Stomach (tissue), 9 donors: Measurements from ENCODE around the gene LRP2BP. TPM values are rescaled to one million over a fixed set of nuclear protein-coding genes. Genes with fewer than 3 reads are reported as not detected.
A peak's percentile ranks its signal among the peaks of the same experiment; 100 is the strongest.

Experiments used
- DNase-seq, 2 donors: peaks; one replicate each; pipeline versions ENCODE4 v3.0.0 to v3.0.0-alpha.2; 2013 to 2019
- H3K27ac ChIP-seq, 5 donors: fragments of 200-600 bp in 4 of 5; sonication (generic) in 4 of 5; one replicate each; pipeline ENCODE4 v1.5.1; 2013 to 2019; ENCODE audit warnings: mild to moderate bottlenecking in 1 of 5, moderate library complexity in 1 of 5
- H3K27me3 ChIP-seq, 3 donors: fragments of 200-600 bp; sonication (generic); one replicate each; pipeline ENCODE4 v1.5.1; 2017 to 2019; ENCODE audit warnings: mixed run types in 1 of 3
- H3K36me3 ChIP-seq, 4 donors: fragments of 200-600 bp; sonication (generic); 1 replicate in 3 of 4; 2 replicates in 1 of 4; pipeline ENCODE4 v1.5.1; 2016 to 2019
- H3K4me1 ChIP-seq, 4 donors: fragments of 200-600 bp; sonication (generic); one replicate each; pipeline ENCODE4 v1.5.1; 2016 to 2019
- H3K4me3 ChIP-seq, 4 donors: fragments of 200-600 bp; sonication (generic) in 3 of 4; one replicate each; pipeline ENCODE4 v1.5.1; 2016 to 2019; ENCODE audit warnings: mild to moderate bottlenecking in 1 of 4
- H3K9me3 ChIP-seq, 4 donors: fragments of 200-600 bp; sonication (generic); one replicate each; pipeline ENCODE4 v1.5.1; 2016 to 2019
- EP300 ChIP-seq: sonication (generic); formaldehyde crosslinking; IDR thresholded peaks from one replicate; pipeline ENCODE4 v1.6.1; 2017; ENCODE audit warnings: antibody characterized with exemption
- POLR2A ChIP-seq, 4 donors: fragments of 450-650 bp; IDR thresholded peaks; one replicate each; pipeline ENCODE4 v1.6.1; 2016; ENCODE audit warnings: antibody characterized with exemption in 4 of 4, control low read depth in 2 of 4, mild to moderate bottlenecking in 1 of 4, moderate library complexity in 1 of 4
- POLR2AphosphoS5 ChIP-seq, 3 donors: sonication (generic); formaldehyde crosslinking; IDR thresholded peaks; one replicate each; pipeline ENCODE4 v1.6.1; 2016; ENCODE audit warnings: antibody characterized with exemption in 3 of 3
- WGBS, 5 donors: extraction: QIAGEN DNeasy Blood & Tissue Kit in 3 of 5; methylation state at CpG; one replicate each; pipeline versions ENCODE4 v1.1.5 to v1.1.7; 2013 to 2018; 5-methylcytosine and 5-hydroxymethylcytosine counted together
- intact Hi-C: fragments of 100-400 bp; cut with DNase I; formaldehyde crosslinking; loops from one replicate; pipeline ENCODE4 v1.15.1; 2023; ENCODE audit warnings: low total_unique reads
- polyA plus RNA-seq, 3 donors: library from polyadenylated mRNA; stranded (reverse); fragments of 200-250 nt; gene quantifications; one replicate each; pipeline ENCODE4 v1.2.3, GENCODE V29; 2013
- total RNA-seq, 5 donors: library from RNA; depleted of rRNA; stranded (reverse); fragments of >200 nt; gene quantifications; one replicate each; pipeline versions ENCODE4 v1.1.0 to v1.2.3, GENCODE V29; 2014 to 2016
- TF ChIP-seq, protein P1 (sequence below), 7 experiments: fragments of 450-650 bp in 4 of 7; fragments of 200-600 bp in 3 of 7; sonication (generic) in 3 of 7; IDR thresholded peaks; one replicate each; pipeline ENCODE4 v1.5.1; 2016 to 2019; ENCODE audit warnings: antibody characterized with exemption in 7 of 7, control low read depth in 2 of 7, mild to moderate bottlenecking in 1 of 7
- donor health status: healthy with polysubstance abuse.
- donor health status: Bipolar disorder and iron deficiency.
- donor health status: healthy.

Gene LRP2BP
- total and polyA plus RNA-seq, 8 donors = 0.31 to 4.8 (median 0.45) TPM; not detected in 3

DNA sequence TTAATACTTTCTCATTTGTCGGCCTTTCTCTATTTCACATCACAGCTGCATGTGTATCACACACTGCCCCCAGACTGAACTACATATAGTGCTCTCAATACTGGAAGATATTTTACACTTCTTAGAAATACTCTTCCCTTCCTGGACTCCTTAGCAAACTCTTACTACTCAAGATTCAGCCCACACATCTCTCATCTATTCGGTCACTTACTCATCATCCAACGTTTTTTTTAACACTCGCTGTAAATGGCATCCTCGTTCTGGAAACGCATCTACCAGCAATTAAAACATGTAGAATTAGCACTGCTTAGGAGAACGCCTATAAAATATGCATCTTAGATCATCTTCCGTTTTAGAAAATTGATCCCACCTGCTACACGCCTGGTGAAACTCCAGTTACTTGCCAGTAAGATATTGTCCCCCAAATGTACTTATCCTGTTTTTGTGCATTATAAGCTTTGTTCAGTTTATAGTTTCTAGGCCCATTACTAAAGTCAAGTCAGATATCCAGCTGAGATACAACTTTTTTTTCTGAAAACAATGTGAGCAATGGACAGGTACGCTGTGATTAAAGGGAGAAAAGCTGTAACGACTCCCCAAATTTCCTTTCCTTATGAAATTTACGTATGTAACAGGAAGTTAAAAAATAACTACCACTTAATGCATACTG is 1.0 kb downstream of the LRP2BP start:
- peaks cover 0 to 10% (median 7%) of the 10 kb centered on the region in 4 donors for H3K36me3 ChIP-seq
- 62 to 72% (median 66%) methylated on average over 12 of the region's 12 CpGs for WGBS, 5 donors
- intact Hi-C loops = loop anchor here (10.0 kb wide), 1 partner anchor 180 kb away; no protein-coding TSS in a partner anchor
- H3K4me3 ChIP-seq = peak overlapping the region; percentile 55 to 90 (median 78)
- H3K27ac ChIP-seq = peak overlapping the region in 4 of 5 donors; percentile 99
- TF ChIP-seq POLR2AphosphoS5 (IDR thresholded peaks at IDR 0.05) = no peak
- TF ChIP-seq EP300 = no peak
- TF ChIP-seq, protein P1, sequence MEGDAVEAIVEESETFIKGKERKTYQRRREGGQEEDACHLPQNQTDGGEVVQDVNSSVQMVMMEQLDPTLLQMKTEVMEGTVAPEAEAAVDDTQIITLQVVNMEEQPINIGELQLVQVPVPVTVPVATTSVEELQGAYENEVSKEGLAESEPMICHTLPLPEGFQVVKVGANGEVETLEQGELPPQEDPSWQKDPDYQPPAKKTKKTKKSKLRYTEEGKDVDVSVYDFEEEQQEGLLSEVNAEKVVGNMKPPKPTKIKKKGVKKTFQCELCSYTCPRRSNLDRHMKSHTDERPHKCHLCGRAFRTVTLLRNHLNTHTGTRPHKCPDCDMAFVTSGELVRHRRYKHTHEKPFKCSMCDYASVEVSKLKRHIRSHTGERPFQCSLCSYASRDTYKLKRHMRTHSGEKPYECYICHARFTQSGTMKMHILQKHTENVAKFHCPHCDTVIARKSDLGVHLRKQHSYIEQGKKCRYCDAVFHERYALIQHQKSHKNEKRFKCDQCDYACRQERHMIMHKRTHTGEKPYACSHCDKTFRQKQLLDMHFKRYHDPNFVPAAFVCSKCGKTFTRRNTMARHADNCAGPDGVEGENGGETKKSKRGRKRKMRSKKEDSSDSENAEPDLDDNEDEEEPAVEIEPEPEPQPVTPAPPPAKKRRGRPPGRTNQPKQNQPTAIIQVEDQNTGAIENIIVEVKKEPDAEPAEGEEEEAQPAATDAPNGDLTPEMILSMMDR (IDR thresholded peaks at IDR 0.05) = no peak
- TF ChIP-seq POLR2A (IDR thresholded peaks at IDR 0.05) = no peak
- peaks cover 14 to 41% (median 26%) of the 10 kb centered on the region in 4 donors for H3K4me1 ChIP-seq
- no peaks in the 10 kb centered on the region for H3K27me3 ChIP-seq
- no peaks in the 10 kb centered on the region for H3K9me3 ChIP-seq
- no peak for DNase-seq

DNA sequence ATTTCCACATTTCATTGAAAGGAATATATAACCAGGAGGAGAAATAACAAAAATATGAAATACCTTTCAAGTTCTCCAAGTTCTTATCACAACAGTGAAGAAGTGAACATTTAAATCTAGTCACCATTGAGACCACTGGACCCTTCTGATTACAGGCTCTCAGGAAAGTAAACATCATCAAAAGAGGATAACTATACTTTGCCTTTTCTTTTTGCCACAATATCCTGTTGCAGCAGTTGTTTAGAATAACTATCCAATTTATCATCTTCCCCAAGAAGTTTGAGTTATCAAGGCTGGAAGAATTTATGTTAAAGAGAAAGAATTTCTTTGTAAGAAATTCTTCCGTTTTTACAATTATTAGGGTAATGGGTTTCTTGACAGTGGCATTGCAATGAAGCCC is 3.6 kb downstream of the LRP2BP start:
- 78 to 96% (median 90%) methylated on average over 1 of the region's 1 CpG for WGBS, 5 donors

GRCh38 chr4:185390941-185391340 is 4.8 kb downstream of the LRP2BP start:
- 88 to 97% (median 95%) methylated on average over 6 of the region's 6 CpGs for WGBS, 5 donors
- H3K27ac ChIP-seq = no peak overlapping the region
- intact Hi-C loops = loop anchor here (10.0 kb wide), 1 partner anchor 176 kb away; no protein-coding TSS in a partner anchor
- TF ChIP-seq EP300 (no peak), POLR2AphosphoS5 (IDR thresholded peaks at IDR 0.05) (no peak), POLR2A (IDR thresholded peaks at IDR 0.05) (no peak)
- TF ChIP-seq, protein P1 (IDR thresholded peaks at IDR 0.05) = no peak
- no peaks in the 10 kb centered on the region for H3K27me3 ChIP-seq
- no peak overlapping the region for H3K4me3 ChIP-seq
- DNase-seq = no peak
- peaks cover 0 to 12% (median 5%) of the 10 kb centered on the region in 4 donors for H3K4me1 ChIP-seq
- H3K36me3 ChIP-seq = no peaks in the 10 kb centered on the region
- H3K9me3 ChIP-seq = no peaks in the 10 kb centered on the region

More for the DNA sequence above, 3.6 kb downstream of the LRP2BP start:
- intact Hi-C loops = loop anchor here (10.0 kb wide), 1 partner anchor 177 kb away; no protein-coding TSS in a partner anchor
- no peak for TF ChIP-seq POLR2AphosphoS5 (IDR thresholded peaks at IDR 0.05)
- no peak for TF ChIP-seq EP300
- TF ChIP-seq, protein P1 (IDR thresholded peaks at IDR 0.05) = no peak
- TF ChIP-seq POLR2A (IDR thresholded peaks at IDR 0.05) = no peak
- H3K27me3 ChIP-seq = no peaks in the 10 kb centered on the region
- no peak for DNase-seq
- no peaks in the 10 kb centered on the region for H3K9me3 ChIP-seq
- H3K4me1 ChIP-seq = peaks cover 4 to 16% (median 11%) of the 10 kb centered on the region in 4 donors
- H3K4me3 ChIP-seq = no peak overlapping the region
- no peak overlapping the region for H3K27ac ChIP-seq
- H3K36me3 ChIP-seq = no peaks in the 10 kb centered on the region

DNA sequence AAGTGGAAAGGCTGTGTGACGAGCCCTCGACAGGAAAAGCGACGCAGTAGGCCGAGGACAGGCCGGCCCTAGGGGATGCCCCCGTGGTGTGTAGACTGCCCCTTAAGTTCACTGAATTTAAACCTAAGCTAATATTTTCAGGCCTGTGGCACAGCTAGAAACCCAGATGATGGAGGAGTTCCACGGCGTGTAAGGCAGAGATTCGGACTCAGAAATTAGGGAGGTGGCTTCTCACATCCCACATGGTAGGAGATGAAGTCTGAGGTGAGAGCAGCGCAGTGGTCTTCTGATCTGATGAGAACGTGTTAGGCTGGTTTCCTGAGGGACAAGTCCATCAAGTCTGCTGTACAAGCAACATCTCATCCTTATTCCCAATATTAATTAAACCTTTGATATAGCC is 7.8 kb downstream of the LRP2BP start:
- H3K36me3 ChIP-seq = no peaks in the 10 kb centered on the region
- intact Hi-C loops = no loop called here
- no peak for TF ChIP-seq POLR2AphosphoS5 (IDR thresholded peaks at IDR 0.05)
- TF ChIP-seq EP300 = no peak
- TF ChIP-seq, protein P1 (IDR thresholded peaks at IDR 0.05) = no peak
- no peak for TF ChIP-seq POLR2A (IDR thresholded peaks at IDR 0.05)
- no peaks in the 10 kb centered on the region for H3K27me3 ChIP-seq
- H3K9me3 ChIP-seq = no peaks in the 10 kb centered on the region
- H3K4me1 ChIP-seq = peaks cover 0 to 19% (median 9%) of the 10 kb centered on the region in 4 donors
- no peak overlapping the region for H3K27ac ChIP-seq
- no peak overlapping the region for H3K4me3 ChIP-seq
- DNase-seq = no peak
- WGBS, 5 donors = 92 to 96% (median 96%) methylated on average over 12 of the region's 12 CpGs
